GM23248 (cell line): ENCODE data around the gene COL19A1. TPM values are rescaled to one million over a fixed set of nuclear protein-coding genes. Genes with fewer than 3 reads are reported as not detected.

Source experiments
- DNase-seq: peaks from one replicate; pipeline ENCODE4 v3.0.0-alpha.2; 2015
- H2AFZ ChIP-seq: fragments of 200-600 bp; sonication (generic); 2 replicates; pipeline ENCODE4 v1.6.1; 2016; ENCODE audit warnings: antibody characterized with exemption
- H3F3A ChIP-seq: fragments of 200-600 bp; sonication (generic); 2 replicates; pipeline ENCODE4 v1.6.1; 2016; ENCODE audit warnings: mild to moderate bottlenecking, antibody characterized with exemption, mixed run types; ENCODE audit not compliant: insufficient read depth
- H3K27ac ChIP-seq: fragments of 200-600 bp; sonication (generic); 2 replicates; pipeline ENCODE4 v1.5.1; 2016; ENCODE audit warnings: mild to moderate bottlenecking
- H3K27me3 ChIP-seq: fragments of 200-600 bp; sonication (generic); replicated peaks from 2 replicates; pipeline ENCODE4 v1.6.1; 2016; ENCODE audit warnings: mild to moderate bottlenecking; ENCODE audit not compliant: insufficient read depth
- H3K36me3 ChIP-seq: fragments of 200-600 bp; sonication (generic); 2 replicates; pipeline ENCODE4 v1.6.1; 2016; ENCODE audit warnings: low read depth, mild to moderate bottlenecking
- H3K4me1 ChIP-seq: fragments of 200-600 bp; sonication (generic); 2 replicates; pipeline ENCODE4 v1.6.1; 2016; ENCODE audit warnings: mild to moderate bottlenecking; ENCODE audit not compliant: insufficient read depth
- H3K4me2 ChIP-seq: fragments of 200-600 bp; sonication (generic); one replicate; pipeline ENCODE4 v1.6.1; 2016; ENCODE audit warnings: mild to moderate bottlenecking; ENCODE audit not compliant: unreplicated experiment
- H3K4me3 ChIP-seq: fragments of 200-600 bp; sonication (generic); 2 replicates; pipeline ENCODE4 v1.5.1; 2016; ENCODE audit warnings: mild to moderate bottlenecking
- H3K79me2 ChIP-seq: fragments of 200-600 bp; sonication (generic); 2 replicates; pipeline ENCODE4 v1.6.1; 2016; ENCODE audit warnings: mild to moderate bottlenecking; ENCODE audit not compliant: insufficient read depth
- H3K9ac ChIP-seq: fragments of 200-600 bp; sonication (generic); 2 replicates; pipeline ENCODE4 v1.6.1; 2016; ENCODE audit warnings: mild to moderate bottlenecking
- H3K9me2 ChIP-seq: fragments of 200-600 bp; sonication (generic); 2 replicates; pipeline ENCODE4 v1.6.1; 2016; ENCODE audit warnings: mixed run types, mild to moderate bottlenecking, moderate library complexity; ENCODE audit not compliant: insufficient read depth
- H3K9me3 ChIP-seq: fragments of 200-600 bp; sonication (generic); one replicate; pipeline ENCODE4 v1.6.1; 2017; ENCODE audit warnings: low read depth
- H4K20me1 ChIP-seq: fragments of 200-600 bp; sonication (generic); 2 replicates; pipeline ENCODE4 v1.6.0; 2016; ENCODE audit not compliant: insufficient read depth
- EZH2 ChIP-seq: fragments of 200-600 bp; sonication (generic); IDR thresholded peaks from 2 replicates; pipeline ENCODE4 v1.6.1; 2018; ENCODE audit warnings: antibody characterized with exemption, mild to moderate bottlenecking; ENCODE audit not compliant: insufficient read depth, poor library complexity, severe bottlenecking
- EZH2phosphoT487 ChIP-seq: fragments of 200-600 bp; sonication (generic); IDR thresholded peaks from 2 replicates; pipeline ENCODE4 v1.6.1; 2018; ENCODE audit warnings: antibody characterized with exemption, moderate library complexity, mild to moderate bottlenecking, low read depth; ENCODE audit not compliant: insufficient read depth
- WGBS, 2 experiments: methylation state at CpG; one replicate each; pipeline ENCODE4 v1.1.6; 2015 to 2017; ENCODE audit warnings: low lambda C conversion rate in 2 of 2, low coverage in 1 of 2; ENCODE audit errors: missing lambda C conversion rate in 2 of 2; 5-methylcytosine and 5-hydroxymethylcytosine counted together
- in situ Hi-C: fragments of 300-500 bp; cut with MboI; formaldehyde crosslinking; loops from 2 replicates; pipeline ENCODE4 v1.15.0; 2020
- polyA plus RNA-seq: library from polyadenylated mRNA; unstranded; fragments of >200 nt; fragmentation: Nextera tagmentation; extraction: Ambion mirVana; gene quantifications from 2 replicates; pipeline ENCODE4 v1.2.1, GENCODE V29; 2016
- total RNA-seq: library from RNA; depleted of rRNA; stranded (reverse); fragments of >200 nt; shearing (Covaris generic); gene quantifications from 2 replicates; pipeline ENCODE4 v1.2.3, GENCODE V29; 2014

The COL19A1 gene
- total and polyA plus RNA-seq, 2 experiments from 2014 or later: not detected

GRCh38 chr6:70110126-70111022 lies 244.0 kb downstream of the COL19A1 start:
- no peak overlapping the region for H3K4me3 ChIP-seq
- 0 out of 2 replicates have a peak, but pooled peaks cover 7% of the 10 kb centered on the region for H3F3A ChIP-seq
- 21 to 24% methylated on average over 2 of the region's 2 CpGs for WGBS, 2 experiments
- in situ Hi-C loops: no loop called here
- H3K9me3 ChIP-seq: no peaks in the 10 kb centered on the region
- TF ChIP-seq EZH2phosphoT487 (no peak), EZH2 (no peak)
- no peaks in the 10 kb centered on the region for H3K79me2 ChIP-seq
- no peak overlapping the region for H3K27ac ChIP-seq
- H4K20me1 ChIP-seq: no peaks in the 10 kb centered on the region
- peak; percentile 64 for DNase-seq
- peak overlapping the region; percentile 35 for H3K4me2 ChIP-seq
- H3K4me1 ChIP-seq: peaks cover 12% of the 10 kb centered on the region
- 0 out of 2 replicates have a peak, but pooled peaks cover 7% of the 10 kb centered on the region for H3K27me3 ChIP-seq
- no peak overlapping the region for H2AFZ ChIP-seq
- no peak overlapping the region for H3K9ac ChIP-seq
- H3K9me2 ChIP-seq: no peaks in the 10 kb centered on the region
- no peaks in the 10 kb centered on the region for H3K36me3 ChIP-seq

- H3K27me3 ChIP-seq: 0 out of 2 replicates have a peak, but pooled peaks cover 7% of the 10 kb centered on the region
- in situ Hi-C loops: no loop called here
Observed at GRCh38 chr6:70111737-70112136, 245.4 kb downstream of the COL19A1 start.

GRCh38 chr6:70112716-70113115 lies 246.4 kb downstream of the COL19A1 start:
- in situ Hi-C loops: no loop called here
- Histone ChIP-seq H3K4me2 (no peak overlapping the region), H3K9me2 (no peaks in the 10 kb centered on the region), H3K4me1 (peaks cover 12% of the 10 kb centered on the region), H3K27ac (no peak overlapping the region), H3K36me3 (no peaks in the 10 kb centered on the region), H4K20me1 (no peaks in the 10 kb centered on the region), H3F3A (0 out of 2 replicates have a peak, but pooled peaks cover 7% of the 10 kb centered on the region), H3K4me3 (no peak overlapping the region), H3K27me3 (no peaks in the 10 kb centered on the region), H3K9ac (no peak overlapping the region), H2AFZ (no peak overlapping the region), H3K9me3 (no peaks in the 10 kb centered on the region), H3K79me2 (no peaks in the 10 kb centered on the region)
- WGBS, 2 experiments: 39 to 40% methylated on average over 5 of the region's 5 CpGs
- no peak for DNase-seq
- TF ChIP-seq EZH2: no peak

More at GRCh38 chr6:70111737-70112136, 245.4 kb downstream of the COL19A1 start:
- no peak for DNase-seq
- Histone ChIP-seq H3K4me2 (no peak overlapping the region), H3K9me2 (no peaks in the 10 kb centered on the region), H3K9ac (no peak overlapping the region), H3K4me3 (no peak overlapping the region), H3K9me3 (no peaks in the 10 kb centered on the region), H3K79me2 (no peaks in the 10 kb centered on the region), H3K36me3 (no peaks in the 10 kb centered on the region), H3F3A (0 out of 2 replicates have a peak, but pooled peaks cover 7% of the 10 kb centered on the region), H4K20me1 (no peaks in the 10 kb centered on the region), H2AFZ (no peak overlapping the region), H3K27ac (no peak overlapping the region), H3K4me1 (peaks cover 12% of the 10 kb centered on the region)
- TF ChIP-seq EZH2phosphoT487 (no peak), EZH2 (no peak)

GRCh38 chr6:70113171-70113570 lies 246.8 kb downstream of the COL19A1 start:
- H3F3A ChIP-seq: 0 out of 2 replicates have a peak, but pooled peaks cover 7% of the 10 kb centered on the region
- H3K27me3 ChIP-seq: no peaks in the 10 kb centered on the region
- no peaks in the 10 kb centered on the region for H4K20me1 ChIP-seq
- H3K36me3 ChIP-seq: no peaks in the 10 kb centered on the region
- H3K9me3 ChIP-seq: no peaks in the 10 kb centered on the region
- in situ Hi-C loops: no loop called here
- H3K4me2 ChIP-seq: no peak overlapping the region
- H2AFZ ChIP-seq: no peak overlapping the region
- no peaks in the 10 kb centered on the region for H3K9me2 ChIP-seq
- H3K4me3 ChIP-seq: no peak overlapping the region
- H3K79me2 ChIP-seq: no peaks in the 10 kb centered on the region
- H3K9ac ChIP-seq: no peak overlapping the region
- WGBS, 2 experiments: 68 to 78% methylated on average over 1 of the region's 1 CpG
- H3K4me1 ChIP-seq: peaks cover 12% of the 10 kb centered on the region
- H3K27ac ChIP-seq: no peak overlapping the region
- TF ChIP-seq EZH2phosphoT487 (no peak), EZH2 (no peak)
- no peak for DNase-seq
